WTC11 (cell line): ENCODE results near the gene ZBTB7C. TPM values are rescaled to one million over a fixed set of nuclear protein-coding genes. Genes with fewer than 3 reads are reported as not detected.

Experiments used
- ATAC-seq: fragments of 200-7000 bp; cut with Tn5 transposase; 2 replicates; pipeline ENCODE4 v1.10.0; 2021; ENCODE audit warnings: mild to moderate bottlenecking, moderate library complexity
- CTCF ChIA-PET: fragments of 300-600 bp; sonication (Branson Sonifier 250); formaldehyde crosslinking; loops from one replicate; lab custom pipeline; 2021; ENCODE audit warnings: antibody characterized with exemption; lab: Charles Lee
- POLR2A ChIA-PET: fragments of 350-600 bp; sonication (Branson Sonifier 250); formaldehyde crosslinking; loops from one replicate; lab custom pipeline; 2021; ENCODE audit warnings: antibody characterized with exemption; lab: Charles Lee
- DNase-seq: peaks from one replicate; pipeline ENCODE4 v3.0.0; 2021; ENCODE audit warnings: low spot score
- H3K27ac Mint-ChIP-seq: 2 replicates; pipeline ENCODE4 v1.8.0; 2021; ENCODE audit warnings: mixed read lengths
- H3K27me3 Mint-ChIP-seq: 2 replicates; pipeline ENCODE4 v1.8.0; 2021; ENCODE audit warnings: low read depth, mild to moderate bottlenecking, moderate library complexity, mixed read lengths
- H3K36me3 Mint-ChIP-seq: 2 replicates; pipeline ENCODE4 v1.8.0; 2021; ENCODE audit warnings: mixed read lengths
- H3K4me1 Mint-ChIP-seq: 2 replicates; pipeline ENCODE4 v1.8.0; 2022; ENCODE audit warnings: mixed read lengths
- H3K4me3 Mint-ChIP-seq: 2 replicates; pipeline ENCODE4 v1.8.0; 2021; ENCODE audit warnings: mild to moderate bottlenecking, moderate library complexity, mixed read lengths
- H3K9me3 Mint-ChIP-seq: 2 replicates; pipeline ENCODE4 v1.8.0; 2021; ENCODE audit warnings: mixed read lengths
- ATF3 ChIP-seq: sonication (generic); formaldehyde crosslinking; conservative IDR thresholded peaks from 2 replicates; pipeline ENCODE4 v1.8.1; 2022; ENCODE audit warnings: mild to moderate bottlenecking, missing genetic modification reagents
- CDX4 ChIP-seq: fragments of 250-450 bp; sonication (Bioruptor Pico); IDR thresholded peaks from 2 replicates; pipeline ENCODE4 v1.9.0; 2021; ENCODE audit warnings: moderate library complexity, mild to moderate bottlenecking, inconsistent platforms, borderline replicate concordance
- CREB1 ChIP-seq: sonication (generic); formaldehyde crosslinking; IDR thresholded peaks from 2 replicates; pipeline ENCODE4 v1.8.0; 2023; ENCODE audit warnings: mild to moderate bottlenecking, missing genetic modification reagents
- CTCF ChIP-seq: fragments of 200-600 bp; IDR thresholded peaks from 2 replicates; pipeline ENCODE4 v1.8.0; 2022; ENCODE audit warnings: antibody characterized with exemption
- ELF4 ChIP-seq: sonication (generic); formaldehyde crosslinking; IDR thresholded peaks from 2 replicates; pipeline ENCODE4 v1.8.1; 2022; ENCODE audit warnings: low read depth, mild to moderate bottlenecking, moderate library complexity, missing genetic modification reagents
- ETV6 ChIP-seq: sonication (generic); formaldehyde crosslinking; IDR thresholded peaks from 2 replicates; pipeline ENCODE4 v1.8.1; 2022; ENCODE audit warnings: mild to moderate bottlenecking, missing genetic modification reagents
- HMGXB4 ChIP-seq: sonication (generic); formaldehyde crosslinking; IDR thresholded peaks from 2 replicates; pipeline ENCODE4 v1.8.1; 2023; ENCODE audit warnings: mild to moderate bottlenecking, moderate library complexity, missing genetic modification reagents
- JAZF1 ChIP-seq: fragments of 250-450 bp; sonication (Bioruptor Pico); IDR thresholded peaks from 2 replicates; pipeline ENCODE4 v1.9.0; 2021; ENCODE audit warnings: moderate library complexity, mild to moderate bottlenecking, inconsistent platforms
- JUN ChIP-seq: sonication (generic); formaldehyde crosslinking; IDR thresholded peaks from 2 replicates; pipeline ENCODE4 v1.8.0; 2023; ENCODE audit warnings: mild to moderate bottlenecking, missing genetic modification reagents
- NFYB ChIP-seq: sonication (generic); formaldehyde crosslinking; conservative IDR thresholded peaks from 2 replicates; pipeline ENCODE4 v1.8.0; 2022; ENCODE audit warnings: low read depth, missing genetic modification reagents
- NR1H2 ChIP-seq: sonication (generic); formaldehyde crosslinking; IDR thresholded peaks from 2 replicates; pipeline ENCODE4 v1.9.0; 2021; ENCODE audit warnings: mild to moderate bottlenecking, moderate library complexity, missing genetic modification reagents
- NR3C1 ChIP-seq: sonication (generic); formaldehyde crosslinking; conservative IDR thresholded peaks from 2 replicates; pipeline ENCODE4 v1.8.1; 2023; ENCODE audit warnings: low read depth, mild to moderate bottlenecking, missing genetic modification reagents
- OVOL2 ChIP-seq: fragments of 250-450 bp; sonication (Bioruptor Pico); IDR thresholded peaks from 2 replicates; pipeline ENCODE4 v1.9.0; 2021; ENCODE audit warnings: mild to moderate bottlenecking, borderline replicate concordance
- PRDM15 ChIP-seq: sonication (generic); formaldehyde crosslinking; IDR thresholded peaks from 2 replicates; pipeline ENCODE4 v1.8.0; 2022; ENCODE audit warnings: missing genetic modification reagents
- PREB ChIP-seq: sonication (generic); formaldehyde crosslinking; IDR thresholded peaks from 2 replicates; pipeline ENCODE4 v1.8.1; 2022; ENCODE audit warnings: mild to moderate bottlenecking, missing genetic modification reagents, moderate library complexity, borderline replicate concordance
- RELA ChIP-seq: sonication (generic); formaldehyde crosslinking; IDR thresholded peaks from 2 replicates; pipeline ENCODE4 v1.8.1; 2022; ENCODE audit warnings: missing genetic modification reagents, mild to moderate bottlenecking, borderline replicate concordance
- RORB ChIP-seq: fragments of 250-450 bp; sonication (Bioruptor Pico); IDR thresholded peaks from 2 replicates; pipeline ENCODE4 v1.9.0; 2021; ENCODE audit warnings: mild to moderate bottlenecking
- USF1 ChIP-seq: sonication (generic); formaldehyde crosslinking; IDR thresholded peaks from 2 replicates; pipeline ENCODE4 v1.8.0; 2022; ENCODE audit warnings: mild to moderate bottlenecking, missing genetic modification reagents
- ZBTB21 ChIP-seq: sonication (generic); formaldehyde crosslinking; IDR thresholded peaks from 2 replicates; pipeline ENCODE4 v1.8.1; 2023; ENCODE audit warnings: mild to moderate bottlenecking, missing genetic modification reagents, borderline replicate concordance
- ZNF219 ChIP-seq: sonication (generic); formaldehyde crosslinking; IDR thresholded peaks from 2 replicates; pipeline ENCODE4 v1.8.0; 2023; ENCODE audit warnings: missing genetic modification reagents, mild to moderate bottlenecking, borderline replicate concordance
- total RNA-seq: library from RNA; stranded (reverse); gene quantifications from 3 replicates; pipeline ENCODE4 v1.2.3, GENCODE V29; 2021

The ZBTB7C gene
- total RNA-seq, 1 experiment from 2014 or later: 0.48 TPM

GRCh38 chr18:48183613-48184012 is 225.6 kb downstream of the ZBTB7C start:
- DNase-seq (no peak), ATAC-seq (no peak)
- no peak overlapping the region for H3K27ac Mint-ChIP-seq
- H3K27me3 Mint-ChIP-seq: no peaks in the 10 kb centered on the region
- no peak overlapping the region for H3K4me3 Mint-ChIP-seq
- POLR2A ChIA-PET: no interaction called here
- H3K4me1 Mint-ChIP-seq: peaks cover 20% of the 10 kb centered on the region
- no peaks in the 10 kb centered on the region for H3K9me3 Mint-ChIP-seq
- H3K36me3 Mint-ChIP-seq: no peaks in the 10 kb centered on the region
- no peak for TF ChIP-seq ZNF219
- TF ChIP-seq RORB (CRISPR knock-in tag): no peak
- no peak for TF ChIP-seq CDX4 (CRISPR knock-in tag)
- no peak for TF ChIP-seq ETV6
- TF ChIP-seq PREB: no peak
- no peak for TF ChIP-seq CREB1 (CRISPR knock-in tag)
- no peak for TF ChIP-seq PRDM15 (CRISPR knock-in tag)
- no peak for TF ChIP-seq NFYB (CRISPR knock-in tag)
- no peak for TF ChIP-seq ATF3 (CRISPR knock-in tag)
- TF ChIP-seq CTCF: no peak
- TF ChIP-seq HMGXB4 (CRISPR knock-in tag): no peak
- no peak for TF ChIP-seq JAZF1 (CRISPR knock-in tag)
- TF ChIP-seq JUN (CRISPR knock-in tag): no peak
- TF ChIP-seq OVOL2 (CRISPR knock-in tag): no peak
- TF ChIP-seq ZBTB21 (CRISPR knock-in tag): no peak
- TF ChIP-seq NR3C1 (CRISPR knock-in tag): no peak
- no peak for TF ChIP-seq USF1 (CRISPR knock-in tag)
- no peak for TF ChIP-seq RELA
- no peak for TF ChIP-seq ELF4 (CRISPR knock-in tag)
- no peak for TF ChIP-seq NR1H2 (CRISPR knock-in tag)
- CTCF ChIA-PET: no interaction called here
